OCI-LY3 (cell line): Measurements from ENCODE around the gene ASIC3.

ENCODE experiments used
- CTCF ChIP-seq: fragments of 200-600, 300-600 bp; sonication (generic); IDR thresholded peaks from 2 replicates; pipeline ENCODE4 v1.5.1; 2014; ENCODE audit warnings: antibody characterized with exemption, low read length, low read depth
- EZH2phosphoT487 ChIP-seq: fragments of 200-600 bp; shearing (Covaris generic); IDR thresholded peaks from 2 replicates; pipeline ENCODE4 v1.6.1; 2018; ENCODE audit warnings: antibody characterized with exemption, mixed run types, low read depth

GRCh38 chr7:151065516-151065915, 17.2 kb downstream of the ASIC3 start:
- no peak for TF ChIP-seq EZH2phosphoT487
- TF ChIP-seq CTCF: no peak
